ENCODE data around the gene NAA40.

DNA sequence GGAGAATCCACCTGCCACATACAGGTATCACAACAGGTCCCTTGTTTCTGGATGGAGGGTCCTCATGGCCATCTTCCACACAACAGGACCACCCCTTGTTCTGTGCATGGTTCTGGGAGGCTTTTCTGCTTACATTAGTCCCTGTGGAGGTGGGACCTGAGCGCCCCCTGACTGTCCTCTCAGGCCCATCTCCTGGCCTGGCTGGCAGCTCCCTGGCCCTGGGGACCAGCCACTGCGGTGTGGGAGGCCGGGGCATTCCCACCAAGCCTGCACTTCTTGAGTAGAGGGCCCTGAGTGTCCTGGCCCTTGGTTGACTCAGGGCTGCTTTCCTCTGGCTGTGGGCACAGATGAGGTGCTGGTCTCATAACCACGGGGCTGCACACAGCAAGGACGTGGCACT, 40.6 kb downstream of the NAA40 start:
- no peak for TF ChIP-seq SP1 (IDR thresholded peaks at IDR 0.05)
- no peak for TF ChIP-seq TARDBP (IDR thresholded peaks at IDR 0.05)
- no peak for TF ChIP-seq BHLHE40 (IDR thresholded peaks at IDR 0.05; ENCODE audit: borderline replicate concordance)
- no peak for TF ChIP-seq SUZ12 (IDR thresholded peaks at IDR 0.05)
- no peak for TF ChIP-seq NFRKB (IDR thresholded peaks at IDR 0.05)
- TF ChIP-seq FOXK2 (IDR thresholded peaks at IDR 0.05), result no peak
- TF ChIP-seq FOXM1 (IDR thresholded peaks at IDR 0.05; ENCODE audit: borderline replicate concordance), result no peak
- no peak for TF ChIP-seq ARNT (IDR thresholded peaks at IDR 0.05)
- TF ChIP-seq FOXA1 (IDR thresholded peaks at IDR 0.05), result no peak
- TF ChIP-seq, protein P1, sequence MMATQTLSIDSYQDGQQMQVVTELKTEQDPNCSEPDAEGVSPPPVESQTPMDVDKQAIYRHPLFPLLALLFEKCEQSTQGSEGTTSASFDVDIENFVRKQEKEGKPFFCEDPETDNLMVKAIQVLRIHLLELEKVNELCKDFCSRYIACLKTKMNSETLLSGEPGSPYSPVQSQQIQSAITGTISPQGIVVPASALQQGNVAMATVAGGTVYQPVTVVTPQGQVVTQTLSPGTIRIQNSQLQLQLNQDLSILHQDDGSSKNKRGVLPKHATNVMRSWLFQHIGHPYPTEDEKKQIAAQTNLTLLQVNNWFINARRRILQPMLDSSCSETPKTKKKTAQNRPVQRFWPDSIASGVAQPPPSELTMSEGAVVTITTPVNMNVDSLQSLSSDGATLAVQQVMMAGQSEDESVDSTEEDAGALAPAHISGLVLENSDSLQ (IDR thresholded peaks at IDR 0.05), result no peak

Measured in HEK293T (cell line).